Measurements from ENCODE around the gene ITSN1. TPM values are rescaled to one million over a fixed set of nuclear protein-coding genes. Genes with fewer than 3 reads are reported as not detected.
"Not testable (repeated sequence)": the region's sequence is repeated elsewhere in the genome, so short reads cannot be mapped to it uniquely, and the experiment has no call there.

The ITSN1 gene
- total RNA-seq, 1 donor from 2014 or later: 2.4 TPM

GRCh38 chr21:33650230-33650629 is 7.9 kb downstream of the ITSN1 start:
- intact Hi-C loops (cut with micrococcal nuclease): no loop called here

DNA sequence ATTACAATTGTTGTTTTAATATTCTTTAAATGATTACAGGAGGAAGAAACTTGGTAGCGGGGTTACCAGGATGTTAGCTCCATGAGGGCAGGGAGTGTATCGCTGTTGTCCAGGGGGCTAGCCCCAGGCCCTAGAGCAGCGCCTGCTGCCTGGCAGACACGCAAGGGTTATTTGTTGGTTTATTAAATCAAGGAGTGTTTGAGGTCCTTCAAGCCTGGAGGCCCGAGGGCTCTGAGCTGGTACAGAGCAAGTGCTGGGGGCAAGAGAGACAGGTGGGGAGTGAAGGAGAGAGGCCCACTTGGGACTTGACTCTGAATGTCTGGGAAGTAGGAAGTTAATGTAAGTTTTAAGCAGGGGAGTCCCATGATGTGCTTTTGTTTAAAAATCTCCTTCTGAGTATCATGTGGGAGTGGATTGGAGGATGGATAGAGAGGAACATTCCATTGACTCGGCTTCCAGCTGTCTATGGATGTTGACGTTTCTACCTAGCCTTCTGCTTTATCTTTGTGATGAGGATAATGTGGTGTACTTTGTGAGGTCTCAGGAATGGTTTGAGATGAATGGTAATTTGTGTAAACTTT is 8.7 kb downstream of the ITSN1 start:
- intact Hi-C loops (cut with micrococcal nuclease): no loop called here

DNA sequence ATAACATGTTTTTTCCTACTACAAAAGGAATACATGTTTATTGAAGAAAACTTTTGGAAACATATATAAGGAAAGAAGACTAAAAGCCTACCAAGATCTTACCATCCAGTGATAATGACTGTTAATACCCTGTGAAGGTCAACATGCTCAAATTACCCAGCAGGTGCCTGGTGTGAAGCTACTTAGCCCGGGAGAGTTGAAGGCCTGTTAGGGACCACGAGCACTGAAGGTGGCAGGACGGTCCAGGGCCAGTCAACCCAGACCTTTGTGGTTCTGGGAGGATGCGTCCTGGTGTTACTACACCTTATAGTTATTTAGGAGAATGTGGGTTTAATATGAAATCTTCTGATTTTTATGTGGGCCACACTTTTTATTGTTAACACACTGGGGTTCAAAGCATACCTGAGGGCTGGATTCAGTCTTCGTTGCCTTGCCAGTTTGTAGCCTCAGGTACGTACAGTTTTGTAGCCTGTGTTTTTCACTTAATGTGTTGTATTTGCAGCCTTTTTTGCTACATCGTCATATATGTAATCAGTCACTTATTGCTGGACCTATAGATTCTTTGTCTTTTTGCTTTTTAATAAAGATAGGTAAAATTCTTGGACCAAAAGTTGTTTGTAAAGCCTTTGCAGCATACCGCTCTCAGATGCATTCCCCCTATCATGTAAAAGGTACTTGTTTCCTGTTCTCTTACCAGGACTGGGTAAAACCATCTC is 9.8 kb downstream of the ITSN1 start:
- intact Hi-C loops (cut with micrococcal nuclease): no loop called here

GRCh38 chr21:33654412-33654811 is 12.1 kb downstream of the ITSN1 start:
- intact Hi-C loops (cut with micrococcal nuclease): no loop called here

DNA sequence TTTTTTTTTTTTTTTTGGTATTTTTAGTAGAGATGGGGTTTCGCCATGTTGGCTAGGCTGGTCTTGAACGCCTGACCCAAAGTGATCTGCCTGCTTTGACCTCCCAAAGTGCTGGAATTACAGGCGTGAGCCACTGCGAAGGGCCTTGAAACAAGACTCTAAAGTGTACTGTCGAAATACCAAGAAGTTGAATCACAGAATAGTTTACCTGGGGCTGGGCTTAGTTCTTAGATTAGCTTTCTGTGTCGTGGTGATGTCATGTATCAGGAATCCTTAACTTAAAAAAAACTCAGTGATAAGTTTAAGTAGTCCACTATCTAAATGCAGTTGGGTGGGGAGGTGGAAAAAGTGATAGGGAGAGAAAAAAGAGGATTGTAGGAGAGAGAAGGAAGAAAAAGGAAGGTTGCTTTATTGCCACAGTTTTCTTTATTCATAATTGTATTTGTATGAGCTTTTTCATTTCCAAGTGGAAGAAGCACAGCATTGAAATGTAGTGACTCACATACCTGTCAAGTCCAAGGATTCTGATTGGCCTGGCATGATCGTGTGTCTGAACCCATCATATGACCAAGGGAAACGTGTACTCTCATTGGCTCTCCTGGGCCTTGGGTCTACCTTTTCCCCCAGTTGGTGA is 13.4 kb downstream of the ITSN1 start:
- intact Hi-C loops (cut with micrococcal nuclease): no loop called here

GRCh38 chr21:33657124-33657820 is 15.0 kb downstream of the ITSN1 start:
- intact Hi-C loops (cut with micrococcal nuclease): no loop called here

GRCh38 chr21:33658919-33659567 is 16.7 kb downstream of the ITSN1 start:
- intact Hi-C loops (cut with micrococcal nuclease): no loop called here

DNA sequence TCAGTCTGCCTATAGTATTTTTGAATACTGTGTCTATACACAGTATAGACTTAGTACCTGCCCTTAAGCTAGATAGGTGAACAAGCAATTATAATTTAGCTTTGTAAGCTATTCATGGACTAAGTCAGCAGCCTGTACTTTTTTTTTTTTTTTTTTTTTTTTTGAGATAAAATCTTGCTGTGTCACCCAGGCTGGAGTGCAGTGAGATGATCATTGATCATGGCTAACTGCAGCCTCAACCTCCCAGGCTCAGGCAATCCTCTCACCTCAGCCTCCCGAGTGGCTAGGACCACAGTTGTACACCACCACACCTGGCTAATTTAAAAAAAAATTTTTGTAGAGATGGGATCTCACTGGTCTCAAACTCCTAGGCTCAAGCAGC is 17.3 kb downstream of the ITSN1 start:
- intact Hi-C loops (cut with micrococcal nuclease): no loop called here

- intact Hi-C loops (cut with micrococcal nuclease): no loop called here
Measured at GRCh38 chr21:33660406-33660805, 18.1 kb downstream of the ITSN1 start.

GRCh38 chr21:33661146-33661545 is 18.8 kb downstream of the ITSN1 start:
- intact Hi-C loops (cut with micrococcal nuclease): no loop called here

GRCh38 chr21:33662046-33662445 is 19.7 kb downstream of the ITSN1 start:
- intact Hi-C loops (cut with micrococcal nuclease): no loop called here

- intact Hi-C loops (cut with micrococcal nuclease): no loop called here
Measured at GRCh38 chr21:33663241-33663640, 20.9 kb downstream of the ITSN1 start.

- intact Hi-C loops (cut with micrococcal nuclease): no loop called here
Measured at GRCh38 chr21:33664135-33664534, 21.8 kb downstream of the ITSN1 start.

GRCh38 chr21:33666153-33666552 is 23.9 kb downstream of the ITSN1 start:
- intact Hi-C loops (cut with micrococcal nuclease): no loop called here

DNA sequence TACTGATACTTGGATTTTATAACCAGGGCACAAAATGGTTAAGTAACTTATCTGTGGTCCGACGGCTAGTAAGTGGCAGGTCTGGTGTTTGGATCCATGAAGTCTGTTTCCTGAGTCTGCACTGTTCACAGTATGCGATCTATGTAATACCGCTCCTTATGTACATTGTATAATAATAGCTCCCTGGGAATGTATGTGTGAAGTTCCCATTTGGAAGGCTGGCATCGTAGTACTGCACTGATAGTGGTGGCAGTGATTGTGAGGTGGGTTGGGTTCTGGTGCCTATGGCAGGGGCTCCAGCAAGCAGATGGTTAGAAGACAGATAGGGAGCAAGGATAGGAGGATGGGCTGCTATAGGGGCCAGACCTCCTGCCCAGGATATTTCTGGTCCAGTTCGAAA is 25.3 kb downstream of the ITSN1 start:
- intact Hi-C loops (cut with micrococcal nuclease): no loop called here

- intact Hi-C loops (cut with micrococcal nuclease): no loop called here
Measured at GRCh38 chr21:33668180-33668579, 25.9 kb downstream of the ITSN1 start.

DNA sequence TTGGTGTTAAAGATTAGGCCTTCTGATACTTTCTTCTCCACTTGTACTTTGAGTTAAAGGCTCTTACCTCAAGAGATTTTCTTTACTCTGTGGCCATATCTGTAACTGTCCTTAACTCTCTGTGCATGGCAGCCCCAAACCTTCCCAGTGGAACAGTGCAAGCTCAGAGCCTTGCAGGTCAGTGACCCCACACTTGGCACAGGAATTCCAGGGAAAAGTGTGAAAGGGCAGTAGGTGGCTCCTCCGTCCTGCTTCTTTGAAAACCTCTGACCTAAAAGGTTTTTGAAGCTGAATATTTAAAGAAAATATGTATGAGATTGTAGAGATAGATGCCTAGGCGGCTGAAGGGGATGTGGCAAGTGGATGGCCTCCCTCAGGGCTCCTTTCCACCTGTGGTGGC is 26.3 kb downstream of the ITSN1 start:
- intact Hi-C loops (cut with micrococcal nuclease): no loop called here

DNA sequence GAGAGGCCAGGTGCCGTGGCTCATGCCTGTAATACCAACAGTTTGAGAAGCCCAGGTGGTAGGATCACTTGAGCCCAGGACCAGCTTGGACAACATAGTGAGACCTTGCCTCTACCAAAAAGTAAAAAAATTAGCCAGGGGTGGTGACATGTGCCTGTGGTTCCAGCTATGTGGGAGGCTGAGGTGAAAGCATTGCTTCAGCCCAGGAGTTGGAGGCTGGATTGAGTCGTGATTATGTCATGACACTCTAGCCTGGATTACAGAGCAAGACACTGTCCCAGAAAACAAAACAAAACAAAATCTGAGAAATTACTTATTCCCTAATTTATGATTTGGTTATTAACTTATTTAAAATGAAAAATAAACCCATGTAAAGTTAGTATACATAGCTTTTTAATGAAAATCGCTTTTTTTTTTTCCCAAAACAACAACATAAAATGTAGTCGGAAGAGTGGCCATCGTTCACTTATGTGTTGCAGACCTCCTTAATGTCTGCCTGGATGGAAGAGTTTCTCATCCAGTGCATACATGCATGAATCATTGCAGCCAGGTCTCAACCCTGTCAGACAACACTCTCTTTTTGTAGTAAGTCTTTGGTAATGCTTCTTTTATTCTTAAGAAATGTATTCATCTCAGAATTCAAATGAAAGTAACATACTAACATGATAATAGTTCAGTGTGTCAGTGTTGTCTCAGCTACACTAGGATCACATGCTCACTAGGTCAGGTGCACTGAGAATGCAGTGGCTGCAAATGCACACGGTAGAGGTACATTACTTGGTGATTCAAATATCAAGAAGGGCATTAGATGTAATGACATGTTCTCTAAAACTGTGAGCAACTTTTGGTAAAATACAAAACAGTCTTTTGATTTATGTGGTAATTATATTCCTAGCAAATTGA is 28.0 kb downstream of the ITSN1 start:
- intact Hi-C loops (cut with micrococcal nuclease): no loop called here

DNA sequence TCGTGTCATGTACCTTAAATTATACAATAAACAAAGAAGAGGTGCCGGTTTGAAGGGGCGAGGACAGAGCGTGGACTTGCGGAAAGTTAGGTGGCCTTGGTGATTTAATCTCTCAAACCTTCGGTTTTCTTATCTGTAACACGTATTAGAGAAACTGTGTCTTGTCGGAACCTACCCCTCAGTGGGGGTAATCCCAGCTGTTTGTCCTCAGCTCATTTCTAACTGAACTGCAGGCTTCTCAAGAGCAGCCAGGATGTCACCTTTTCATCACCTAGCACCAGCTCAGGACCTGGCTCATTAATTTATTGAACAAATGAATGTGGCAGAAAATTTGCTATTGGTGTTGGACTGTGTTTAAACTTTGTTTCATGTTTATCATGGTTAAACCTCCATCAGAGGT is 31.2 kb downstream of the ITSN1 start:
- intact Hi-C loops (cut with micrococcal nuclease): no loop called here

- intact Hi-C loops (cut with micrococcal nuclease): no loop called here
Measured at GRCh38 chr21:33674226-33674625, 31.9 kb downstream of the ITSN1 start.

GRCh38 chr21:33676666-33677065 is 34.4 kb downstream of the ITSN1 start:
- intact Hi-C loops (cut with micrococcal nuclease): not testable (repeated sequence)
